Brain microvascular endothelial cell (primary cell): ENCODE measurements around the gene SDHD.

Experiments
- DNase-seq: peaks from one replicate; pipeline ENCODE4 v3.0.0-alpha.2; 2020
- H3K27ac ChIP-seq: fragments of 250-450 bp; sonication (Bioruptor Pico); 2 replicates; pipeline ENCODE4 v1.5.1; 2020; ENCODE audit warnings: mild to moderate bottlenecking, moderate library complexity
- H3K27me3 ChIP-seq: fragments of 250-450 bp; sonication (Bioruptor Pico); replicated peaks from 2 replicates; pipeline ENCODE4 v1.5.1; 2020; ENCODE audit warnings: mild to moderate bottlenecking
- H3K36me3 ChIP-seq: fragments of 250-450 bp; sonication (Bioruptor Pico); replicated peaks from 2 replicates; pipeline ENCODE4 v1.5.1; 2020; ENCODE audit warnings: mild to moderate bottlenecking
- H3K4me3 ChIP-seq: 2 replicates; pipeline ENCODE4 v1.5.1; 2011; ENCODE audit warnings: low read depth, mild to moderate bottlenecking, control low read depth, low read length, moderate library complexity
- in situ Hi-C: cut with HindIII; loops from 2 replicates; pipeline ENCODE4 v1.10.0; 2017; ENCODE audit warnings: low sequenced_read_pairs, low pct_ligation_motif_present
- TF ChIP-seq, protein P1 (sequence below): IDR thresholded peaks from 2 replicates; pipeline ENCODE4 v1.5.1; 2011; ENCODE audit warnings: low read depth, mild to moderate bottlenecking, moderate library complexity, low read length, control low read depth, inconsistent platforms; ENCODE audit errors: missing control alignments

The SDHD gene

GRCh38 chr11:112049777-112050176, 36.9 kb upstream of the SDHD start:
- Histone ChIP-seq H3K27ac (no peak overlapping the region), H3K27me3 (no peaks in the 10 kb centered on the region), H3K36me3 (peaks cover 38% of the 10 kb centered on the region), H3K4me3 (no peak overlapping the region)
- no peak for DNase-seq
- in situ Hi-C loops, result no loop called here
- TF ChIP-seq, protein P1, sequence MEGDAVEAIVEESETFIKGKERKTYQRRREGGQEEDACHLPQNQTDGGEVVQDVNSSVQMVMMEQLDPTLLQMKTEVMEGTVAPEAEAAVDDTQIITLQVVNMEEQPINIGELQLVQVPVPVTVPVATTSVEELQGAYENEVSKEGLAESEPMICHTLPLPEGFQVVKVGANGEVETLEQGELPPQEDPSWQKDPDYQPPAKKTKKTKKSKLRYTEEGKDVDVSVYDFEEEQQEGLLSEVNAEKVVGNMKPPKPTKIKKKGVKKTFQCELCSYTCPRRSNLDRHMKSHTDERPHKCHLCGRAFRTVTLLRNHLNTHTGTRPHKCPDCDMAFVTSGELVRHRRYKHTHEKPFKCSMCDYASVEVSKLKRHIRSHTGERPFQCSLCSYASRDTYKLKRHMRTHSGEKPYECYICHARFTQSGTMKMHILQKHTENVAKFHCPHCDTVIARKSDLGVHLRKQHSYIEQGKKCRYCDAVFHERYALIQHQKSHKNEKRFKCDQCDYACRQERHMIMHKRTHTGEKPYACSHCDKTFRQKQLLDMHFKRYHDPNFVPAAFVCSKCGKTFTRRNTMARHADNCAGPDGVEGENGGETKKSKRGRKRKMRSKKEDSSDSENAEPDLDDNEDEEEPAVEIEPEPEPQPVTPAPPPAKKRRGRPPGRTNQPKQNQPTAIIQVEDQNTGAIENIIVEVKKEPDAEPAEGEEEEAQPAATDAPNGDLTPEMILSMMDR, result no peak

- no peak for DNase-seq
- peaks cover 32% of the 10 kb centered on the region for H3K36me3 ChIP-seq
- H3K27me3 ChIP-seq, result no peaks in the 10 kb centered on the region
- no peak overlapping the region for H3K27ac ChIP-seq
- in situ Hi-C loops, result no loop called here
- H3K4me3 ChIP-seq, result no peak overlapping the region
- TF ChIP-seq, protein P1, result no peak
These were observed 36.0 kb upstream of the SDHD start for GRCh38 chr11:112050721-112051120.

GRCh38 chr11:112051768-112052167, 34.9 kb upstream of the SDHD start:
- Histone ChIP-seq H3K4me3 (no peak overlapping the region), H3K27me3 (no peaks in the 10 kb centered on the region), H3K36me3 (peaks cover 27% of the 10 kb centered on the region), H3K27ac (no peak overlapping the region)
- no peak for DNase-seq
- in situ Hi-C loops, result no loop called here
- TF ChIP-seq, protein P1, result no peak

DNA sequence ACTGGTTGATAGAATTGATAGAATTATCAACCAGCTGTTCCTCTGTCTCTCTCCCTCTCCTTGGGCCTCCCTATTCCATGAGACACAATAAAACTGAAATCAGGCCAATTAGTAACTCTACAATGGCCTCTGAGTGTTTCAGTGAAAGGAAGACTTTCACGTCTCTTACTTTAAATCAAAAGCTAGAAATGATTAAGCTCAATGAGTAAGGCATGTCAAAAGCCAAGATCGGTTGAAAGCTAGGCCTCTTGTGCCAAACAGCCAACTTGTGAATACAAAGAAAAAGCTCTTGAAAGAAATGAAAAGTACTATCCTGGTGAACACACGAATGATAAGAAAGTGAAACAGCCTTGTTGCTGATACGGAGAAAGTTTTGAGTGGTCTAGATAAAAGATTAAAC, 29.5 kb upstream of the SDHD start:
- TF ChIP-seq, protein P1, result no peak
- H3K4me3 ChIP-seq, result no peak overlapping the region
- H3K36me3 ChIP-seq, result peaks cover 21% of the 10 kb centered on the region
- DNase-seq, result no peak
- H3K27ac ChIP-seq, result no peak overlapping the region
- H3K27me3 ChIP-seq, result no peaks in the 10 kb centered on the region
- in situ Hi-C loops, result no loop called here

DNA sequence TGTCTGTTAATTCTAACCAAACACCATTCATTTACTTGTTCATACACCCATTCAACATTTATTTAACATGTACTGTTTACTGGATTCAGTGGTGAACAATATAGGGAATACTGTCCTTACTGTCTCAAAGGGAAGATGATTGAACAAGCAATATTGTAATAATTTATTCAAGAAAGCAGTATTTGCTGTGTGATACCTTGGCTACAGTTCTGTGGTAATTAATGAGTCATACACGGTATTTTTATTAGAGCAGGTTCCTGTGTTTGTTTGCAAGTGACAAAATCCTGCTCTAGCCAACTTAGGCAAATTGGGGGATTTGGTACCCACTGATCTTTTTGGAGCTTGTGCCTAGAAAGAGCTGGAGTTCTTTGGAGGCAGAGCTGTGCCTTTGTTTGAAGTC, 28.6 kb upstream of the SDHD start:
- TF ChIP-seq, protein P1, result no peak
- in situ Hi-C loops, result no loop called here
- Histone ChIP-seq H3K4me3 (no peak overlapping the region), H3K27me3 (no peaks in the 10 kb centered on the region), H3K27ac (no peak overlapping the region), H3K36me3 (peaks cover 19% of the 10 kb centered on the region)
- no peak for DNase-seq

DNA sequence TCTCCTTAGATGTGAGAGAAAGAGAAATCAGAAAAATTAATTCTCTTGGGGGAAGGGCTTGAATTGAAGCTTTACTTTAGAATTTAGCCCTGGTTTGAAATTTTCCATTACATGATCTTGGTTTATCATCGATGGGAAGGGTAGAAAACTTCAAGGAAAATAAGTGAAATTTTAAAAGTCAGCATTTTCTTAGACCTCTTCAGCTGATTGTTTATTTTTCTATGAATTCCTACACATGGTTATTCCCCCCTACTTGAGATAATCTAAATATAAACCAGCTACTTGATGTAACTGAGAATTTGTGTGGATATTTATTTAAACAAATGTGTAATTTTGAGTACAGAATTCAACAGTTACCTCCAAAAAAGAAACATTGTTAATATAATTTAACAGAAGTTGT, 23.8 kb upstream of the SDHD start:
- in situ Hi-C loops, result no loop called here
- Histone ChIP-seq H3K27ac (no peak overlapping the region), H3K27me3 (no peaks in the 10 kb centered on the region), H3K36me3 (peaks cover 6% of the 10 kb centered on the region), H3K4me3 (no peak overlapping the region)
- DNase-seq, result no peak
- TF ChIP-seq, protein P1, result no peak
